Measurements from ENCODE around the gene FTO.

DNA sequence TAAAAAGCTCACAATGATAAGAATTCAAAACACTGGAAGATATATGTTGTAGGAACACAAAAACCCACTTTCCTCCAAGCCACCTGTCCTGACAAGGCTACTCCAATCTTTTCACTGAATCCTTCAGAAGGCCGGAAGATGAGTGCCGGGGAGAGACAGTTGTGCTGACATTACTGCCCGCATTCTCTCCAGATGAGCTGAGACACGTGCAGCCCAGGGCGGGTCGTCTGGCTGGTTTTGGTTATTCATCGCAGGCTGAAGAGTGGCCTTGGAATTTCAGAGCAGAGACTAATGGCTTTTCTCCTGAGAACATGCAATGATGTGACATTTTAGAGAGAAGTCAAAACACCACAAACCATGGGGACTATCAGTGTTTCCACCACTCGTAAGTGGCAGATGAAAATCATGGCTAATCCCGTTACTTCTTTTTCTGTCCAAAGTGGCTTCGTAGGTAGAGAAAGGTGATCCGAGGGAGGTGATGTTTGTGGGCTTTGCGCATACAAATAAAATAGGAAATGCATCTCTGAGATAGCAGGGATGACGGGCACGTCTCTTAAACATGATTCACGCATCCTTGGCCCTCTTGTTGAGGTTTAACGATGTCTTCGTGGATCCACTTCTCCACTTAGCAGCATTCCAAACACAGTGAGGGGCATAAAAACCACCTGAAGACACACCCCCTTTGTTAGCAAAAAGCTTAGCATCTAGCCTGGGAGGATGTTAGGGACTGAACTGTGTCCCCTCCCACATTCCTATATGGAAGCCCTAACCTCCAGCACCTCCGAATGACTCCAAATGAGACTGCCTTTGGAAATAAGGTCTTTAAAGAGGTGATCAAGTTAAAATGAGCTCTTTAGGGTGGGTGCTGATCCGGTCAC, 448.6 kb downstream of the FTO start:
- TF ChIP-seq, protein P1, sequence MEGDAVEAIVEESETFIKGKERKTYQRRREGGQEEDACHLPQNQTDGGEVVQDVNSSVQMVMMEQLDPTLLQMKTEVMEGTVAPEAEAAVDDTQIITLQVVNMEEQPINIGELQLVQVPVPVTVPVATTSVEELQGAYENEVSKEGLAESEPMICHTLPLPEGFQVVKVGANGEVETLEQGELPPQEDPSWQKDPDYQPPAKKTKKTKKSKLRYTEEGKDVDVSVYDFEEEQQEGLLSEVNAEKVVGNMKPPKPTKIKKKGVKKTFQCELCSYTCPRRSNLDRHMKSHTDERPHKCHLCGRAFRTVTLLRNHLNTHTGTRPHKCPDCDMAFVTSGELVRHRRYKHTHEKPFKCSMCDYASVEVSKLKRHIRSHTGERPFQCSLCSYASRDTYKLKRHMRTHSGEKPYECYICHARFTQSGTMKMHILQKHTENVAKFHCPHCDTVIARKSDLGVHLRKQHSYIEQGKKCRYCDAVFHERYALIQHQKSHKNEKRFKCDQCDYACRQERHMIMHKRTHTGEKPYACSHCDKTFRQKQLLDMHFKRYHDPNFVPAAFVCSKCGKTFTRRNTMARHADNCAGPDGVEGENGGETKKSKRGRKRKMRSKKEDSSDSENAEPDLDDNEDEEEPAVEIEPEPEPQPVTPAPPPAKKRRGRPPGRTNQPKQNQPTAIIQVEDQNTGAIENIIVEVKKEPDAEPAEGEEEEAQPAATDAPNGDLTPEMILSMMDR (conservative IDR thresholded peaks at IDR 0.05 in 1 of 2, IDR thresholded peaks at IDR 0.05 in 1 of 2; ENCODE audit: extremely low read depth in 1 of 2, insufficient read depth in 1 of 2, low read depth in 1 of 2, low read length in 2 of 2), result no peak
- TF ChIP-seq EZH2 (IDR thresholded peaks at IDR 0.05; ENCODE audit: borderline replicate concordance, low read length), result no peak

Data from mammary epithelial cell (primary cell).